Right atrium auricular region (tissue), 2 donors: Measurements from ENCODE around the gene TNNI3K. TPM values are rescaled to one million over a fixed set of nuclear protein-coding genes. Genes with fewer than 3 reads are reported as not detected.

Experiments used
- DNase-seq: peaks from one replicate; pipeline ENCODE4 v3.0.0-alpha.2; 2019; ENCODE audit warnings: low spot score
- H3K27ac ChIP-seq, 2 donors: fragments of 200-600 bp; sonication (generic); 1 replicate in 1 of 2; 2 replicates in 1 of 2; pipeline ENCODE4 v1.5.1; 2016 to 2019
- H3K27me3 ChIP-seq, 2 donors: fragments of 200-600 bp; sonication (generic); one replicate each; pipeline versions ENCODE4 v1.5.1 to v1.6.0; 2017 to 2019
- H3K36me3 ChIP-seq: fragments of 200-600 bp; sonication (generic); one replicate; pipeline ENCODE4 v1.5.1; 2016
- H3K4me1 ChIP-seq, 2 donors: fragments of 200-600 bp; sonication (generic); one replicate each; pipeline versions ENCODE4 v1.5.1 to v1.6.0; 2017 to 2019
- H3K4me3 ChIP-seq, 2 donors: fragments of 200-600 bp; sonication (generic); 1 replicate in 1 of 2; 2 replicates in 1 of 2; pipeline ENCODE4 v1.5.1; 2017 to 2019; ENCODE audit warnings: mild to moderate bottlenecking in 1 of 2, moderate library complexity in 1 of 2
- H3K9me3 ChIP-seq, 2 donors: fragments of 200-600 bp; sonication (generic); one replicate each; pipeline ENCODE4 v1.5.1; 2019
- total RNA-seq, 2 donors: library from RNA; depleted of rRNA; stranded (reverse); fragments of >200 nt; gene quantifications; one replicate each; pipeline ENCODE4 v1.1.0, GENCODE V29; 2016
- TF ChIP-seq, protein P1 (sequence below), 2 donors: fragments of 200-600 bp; sonication (generic); IDR thresholded peaks; one replicate each; pipeline ENCODE4 v1.5.1; 2019; ENCODE audit warnings: antibody characterized with exemption in 2 of 2

Gene TNNI3K
- total RNA-seq, 2 donors from 2014 or later = 14.6 to 18.3 TPM

DNA sequence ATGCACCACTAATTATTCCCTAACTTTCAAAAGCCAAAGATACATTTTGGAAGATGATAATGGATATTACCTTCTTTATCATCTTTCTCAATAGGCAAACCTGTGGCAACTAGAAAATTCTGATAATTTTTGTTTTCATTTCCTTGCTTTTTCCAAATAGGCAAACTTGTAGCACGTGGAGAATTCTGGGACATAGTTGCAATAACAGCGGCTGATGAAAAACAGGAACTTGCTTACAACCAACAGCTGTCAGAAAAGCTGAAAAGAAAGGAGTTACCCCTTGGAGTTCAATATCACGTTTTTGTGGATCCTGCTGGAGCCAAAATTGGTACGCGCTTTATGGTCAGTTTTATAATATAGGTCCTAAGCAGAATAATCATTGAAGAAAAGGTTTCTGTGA is 35.7 kb upstream of the TNNI3K start:
- H3K36me3 ChIP-seq = no peaks in the 10 kb centered on the region
- DNase-seq = no peak
- TF ChIP-seq, protein P1, sequence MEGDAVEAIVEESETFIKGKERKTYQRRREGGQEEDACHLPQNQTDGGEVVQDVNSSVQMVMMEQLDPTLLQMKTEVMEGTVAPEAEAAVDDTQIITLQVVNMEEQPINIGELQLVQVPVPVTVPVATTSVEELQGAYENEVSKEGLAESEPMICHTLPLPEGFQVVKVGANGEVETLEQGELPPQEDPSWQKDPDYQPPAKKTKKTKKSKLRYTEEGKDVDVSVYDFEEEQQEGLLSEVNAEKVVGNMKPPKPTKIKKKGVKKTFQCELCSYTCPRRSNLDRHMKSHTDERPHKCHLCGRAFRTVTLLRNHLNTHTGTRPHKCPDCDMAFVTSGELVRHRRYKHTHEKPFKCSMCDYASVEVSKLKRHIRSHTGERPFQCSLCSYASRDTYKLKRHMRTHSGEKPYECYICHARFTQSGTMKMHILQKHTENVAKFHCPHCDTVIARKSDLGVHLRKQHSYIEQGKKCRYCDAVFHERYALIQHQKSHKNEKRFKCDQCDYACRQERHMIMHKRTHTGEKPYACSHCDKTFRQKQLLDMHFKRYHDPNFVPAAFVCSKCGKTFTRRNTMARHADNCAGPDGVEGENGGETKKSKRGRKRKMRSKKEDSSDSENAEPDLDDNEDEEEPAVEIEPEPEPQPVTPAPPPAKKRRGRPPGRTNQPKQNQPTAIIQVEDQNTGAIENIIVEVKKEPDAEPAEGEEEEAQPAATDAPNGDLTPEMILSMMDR (IDR thresholded peaks at IDR 0.05) = no peak
- H3K27ac ChIP-seq = no peak overlapping the region
- H3K4me3 ChIP-seq = peak overlapping the region in 1 of 2 donors; percentile 66
- H3K9me3 ChIP-seq = no peaks in the 10 kb centered on the region
- H3K4me1 ChIP-seq = peaks cover 0 to 16% of the 10 kb centered on the region in 2 donors
- H3K27me3 ChIP-seq = no peaks in the 10 kb centered on the region

DNA sequence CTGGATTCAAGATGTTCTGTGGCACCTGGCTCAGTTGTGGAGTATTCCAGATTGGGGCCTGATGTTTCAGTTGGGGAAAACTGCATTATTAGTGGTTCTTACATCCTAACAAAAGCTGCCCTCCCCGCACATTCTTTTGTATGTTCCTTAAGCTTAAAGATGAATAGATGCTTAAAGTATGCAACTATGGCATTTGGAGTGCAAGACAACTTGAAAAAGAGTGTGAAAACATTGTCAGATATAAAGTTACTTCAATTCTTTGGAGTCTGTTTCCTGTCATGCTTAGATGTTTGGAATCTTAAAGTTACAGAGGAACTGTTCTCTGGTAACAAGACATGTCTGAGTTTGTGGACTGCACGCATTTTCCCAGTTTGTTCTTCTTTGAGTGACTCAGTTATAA is 29.9 kb upstream of the TNNI3K start:
- Histone ChIP-seq H3K27ac (no peak overlapping the region), H3K4me1 (no peaks in the 10 kb centered on the region), H3K36me3 (no peaks in the 10 kb centered on the region), H3K27me3 (no peaks in the 10 kb centered on the region), H3K4me3 (no peak overlapping the region), H3K9me3 (no peaks in the 10 kb centered on the region)
- DNase-seq = no peak
- TF ChIP-seq, protein P1 (IDR thresholded peaks at IDR 0.05) = no peak

DNA sequence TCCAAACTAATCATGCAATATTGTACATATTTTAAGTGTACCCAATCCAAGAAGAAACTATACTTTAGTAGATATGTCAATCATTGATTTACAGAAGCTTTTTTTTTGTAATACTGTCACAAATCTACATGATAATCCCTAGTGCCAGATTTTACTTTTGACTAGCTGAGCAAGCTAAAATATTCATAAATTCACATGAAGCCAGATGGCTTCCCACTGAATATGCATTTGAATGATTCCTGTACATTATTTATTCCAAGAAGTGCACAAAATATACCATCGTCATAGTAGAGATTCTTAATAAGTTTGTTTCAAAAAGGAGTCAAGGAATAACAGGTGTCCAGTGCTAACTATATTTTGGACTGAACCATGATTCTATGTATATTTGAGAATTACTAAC is 20.0 kb upstream of the TNNI3K start:
- no peak for DNase-seq
- no peaks in the 10 kb centered on the region for H3K36me3 ChIP-seq
- no peak overlapping the region for H3K4me3 ChIP-seq
- H3K4me1 ChIP-seq = no peaks in the 10 kb centered on the region
- H3K27ac ChIP-seq = no peak overlapping the region
- TF ChIP-seq, protein P1 (IDR thresholded peaks at IDR 0.05) = no peak
- H3K27me3 ChIP-seq = no peaks in the 10 kb centered on the region
- no peaks in the 10 kb centered on the region for H3K9me3 ChIP-seq

DNA sequence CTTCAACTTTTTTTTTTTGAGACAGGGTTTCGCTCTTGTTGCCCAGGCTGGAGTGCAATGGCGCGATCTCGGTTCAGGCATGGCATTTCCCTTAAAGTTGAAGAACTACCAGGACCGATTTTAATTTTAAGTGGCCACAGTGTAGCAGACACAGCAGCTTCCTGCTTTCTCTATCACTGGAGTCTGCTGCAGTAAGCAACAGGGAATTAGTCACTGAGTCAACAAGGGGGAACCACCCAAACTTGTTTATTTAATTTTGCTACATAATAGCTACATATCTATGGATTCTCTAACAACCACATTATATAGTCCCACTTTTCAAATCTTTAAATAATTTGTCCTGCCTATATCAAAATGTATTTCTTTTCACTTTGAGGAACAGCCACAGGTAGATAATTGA is 12.5 kb upstream of the TNNI3K start:
- DNase-seq = no peak
- no peaks in the 10 kb centered on the region for H3K36me3 ChIP-seq
- no peaks in the 10 kb centered on the region for H3K27me3 ChIP-seq
- no peaks in the 10 kb centered on the region for H3K4me1 ChIP-seq
- no peak overlapping the region for H3K4me3 ChIP-seq
- TF ChIP-seq, protein P1 (IDR thresholded peaks at IDR 0.05) = no peak
- no peak overlapping the region for H3K27ac ChIP-seq
- peaks cover 0 to 10% of the 10 kb centered on the region in 2 donors for H3K9me3 ChIP-seq

DNA sequence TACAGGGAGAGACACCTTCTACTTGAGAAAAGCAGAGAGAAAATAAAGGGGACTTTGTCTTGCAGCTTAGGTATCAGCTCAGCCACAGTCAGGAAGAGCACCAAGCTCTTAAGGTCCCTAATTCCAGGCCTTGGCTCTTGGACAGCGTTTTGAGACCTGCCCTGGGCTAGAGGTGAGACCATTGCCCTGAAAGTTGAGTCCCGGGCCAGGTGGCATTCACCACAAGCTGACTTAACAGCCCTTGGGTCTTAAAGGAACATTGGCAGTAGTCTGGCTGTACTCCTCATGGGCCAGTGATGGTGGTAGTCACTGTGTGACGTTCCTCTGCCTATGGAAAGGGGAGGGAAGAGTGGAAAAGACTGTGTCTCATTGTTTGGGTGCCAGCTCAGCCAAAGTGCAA is 11.7 kb upstream of the TNNI3K start:
- no peak overlapping the region for H3K27ac ChIP-seq
- no peak overlapping the region for H3K4me3 ChIP-seq
- H3K4me1 ChIP-seq = no peaks in the 10 kb centered on the region
- no peaks in the 10 kb centered on the region for H3K27me3 ChIP-seq
- no peaks in the 10 kb centered on the region for H3K36me3 ChIP-seq
- TF ChIP-seq, protein P1 (IDR thresholded peaks at IDR 0.05) = no peak
- peaks cover 0 to 10% of the 10 kb centered on the region in 2 donors for H3K9me3 ChIP-seq
- DNase-seq = no peak

DNA sequence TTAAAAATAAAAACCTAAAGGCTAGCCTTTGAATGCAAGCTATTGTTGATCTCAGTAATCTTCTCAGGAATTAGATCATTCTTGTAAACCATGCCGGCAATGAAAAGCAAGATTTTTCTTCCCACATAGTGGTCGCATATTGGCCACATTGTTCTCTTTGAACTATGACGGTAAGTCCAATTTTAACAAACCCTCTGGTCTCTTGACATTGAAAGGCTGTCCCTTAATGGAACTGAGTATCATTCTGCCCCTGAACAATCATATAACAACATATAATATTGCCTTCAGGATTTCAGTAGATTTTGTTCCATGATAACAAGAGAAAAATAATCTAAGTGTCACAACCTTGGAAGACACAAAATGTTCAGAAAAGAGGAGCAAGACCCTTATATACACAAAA is 1.3 kb downstream of the TNNI3K start:
- Histone ChIP-seq H3K4me3 (peak overlapping the region in 1 of 2 donors; percentile 12), H3K27ac (no peak overlapping the region), H3K36me3 (no peaks in the 10 kb centered on the region), H3K9me3 (no peaks in the 10 kb centered on the region), H3K27me3 (no peaks in the 10 kb centered on the region), H3K4me1 (no peaks in the 10 kb centered on the region)
- TF ChIP-seq, protein P1 (IDR thresholded peaks at IDR 0.05) = no peak
- DNase-seq = no peak
